ENCODE measurements around the gene FHIT. TPM values are rescaled to one million over a fixed set of nuclear protein-coding genes. Genes with fewer than 3 reads are reported as not detected.

The FHIT gene
- polyA plus RNA-seq, 1 of the 3 experiments (the other 2 are of a cell fraction) = 0.41 TPM

DNA sequence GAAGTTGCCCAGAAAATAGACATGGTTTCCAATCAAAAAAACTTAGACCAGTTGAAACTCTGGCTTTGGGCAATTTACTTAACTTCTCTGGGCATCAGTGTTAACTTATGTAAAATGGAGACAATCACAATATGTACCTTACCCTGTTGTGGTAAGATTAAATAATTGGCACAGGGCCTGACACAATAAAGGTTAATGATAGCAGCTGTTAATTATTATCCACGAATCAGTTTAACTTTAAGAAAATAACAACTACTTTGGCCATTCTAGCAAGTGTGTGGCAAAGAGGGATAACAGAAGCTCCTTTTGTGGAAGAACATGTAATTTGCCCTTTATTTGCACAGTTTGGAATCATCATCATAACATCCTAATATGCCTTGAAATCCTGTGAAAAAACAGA, 787.6 kb downstream of the FHIT start:
- POLR2A ChIA-PET = no interaction called here
- no peaks in the 10 kb centered on the region for H3F3A ChIP-seq (replicated peaks; ENCODE audit: insufficient read depth)
- no peaks in the 10 kb centered on the region for H3K79me2 ChIP-seq (ENCODE audit: insufficient read depth)

DNA sequence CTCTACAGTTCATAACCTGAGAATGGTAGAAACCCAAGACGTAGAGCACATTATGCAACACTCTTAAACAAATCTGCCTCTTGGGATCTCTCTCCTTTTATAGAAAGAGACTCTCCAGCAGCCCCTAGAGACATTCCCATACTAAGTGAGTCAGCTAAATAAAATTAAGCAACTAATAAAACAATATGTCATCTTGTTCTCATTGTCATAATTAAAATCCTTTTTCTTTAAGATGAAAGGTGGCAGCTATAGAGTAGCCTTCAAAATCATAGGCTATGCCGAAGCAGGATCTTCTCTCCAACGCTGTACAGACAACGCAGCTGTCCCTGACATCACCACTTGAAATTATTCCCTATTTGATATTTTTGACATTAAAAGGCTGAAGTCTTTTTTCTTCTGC, 790.0 kb downstream of the FHIT start:
- Histone ChIP-seq H3K4me3 (ENCODE audit: low read depth in 2 of 2, low read length in 1 of 2) (no peak overlapping the region), H4K20me1 (ENCODE audit: insufficient read depth) (no peaks in the 10 kb centered on the region), H3K27me3 (ENCODE audit: insufficient read depth) (no peaks in the 10 kb centered on the region), H3K9me2 (no peaks in the 10 kb centered on the region), H3K9ac (no peak overlapping the region), H3F3A (replicated peaks; ENCODE audit: insufficient read depth) (no peaks in the 10 kb centered on the region), H3K9me3 (no peaks in the 10 kb centered on the region), H3K4me1 (ENCODE audit: control insufficient read depth in 1 of 2, insufficient read depth in 2 of 2, low read depth in 1 of 2, low read length in 1 of 2) (no peaks in the 10 kb centered on the region), H3K79me2 (ENCODE audit: insufficient read depth) (no peaks in the 10 kb centered on the region), H3K27ac (ENCODE audit: low read depth in 2 of 2, low read length in 1 of 2) (no peak overlapping the region), H3K4me2 (no peak overlapping the region), H2AFZ (ENCODE audit: low read depth) (no peak overlapping the region), H3K36me3 (replicated peaks in 1 of 2; ENCODE audit: control insufficient read depth in 1 of 2, insufficient read depth in 2 of 2, low read length in 1 of 2) (no peaks in the 10 kb centered on the region)
- ChIA-PET CTCF (interaction anchor here (1.1 kb wide), 1 partner anchor 15 kb away, joined by 3 read pairs; no protein-coding TSS in a partner anchor), POLR2A (no interaction called here)
- 23% methylated on average over 4 of the region's 4 CpGs for WGBS (ENCODE audit: low lambda C conversion rate)
- TF ChIP-seq, protein P1, sequence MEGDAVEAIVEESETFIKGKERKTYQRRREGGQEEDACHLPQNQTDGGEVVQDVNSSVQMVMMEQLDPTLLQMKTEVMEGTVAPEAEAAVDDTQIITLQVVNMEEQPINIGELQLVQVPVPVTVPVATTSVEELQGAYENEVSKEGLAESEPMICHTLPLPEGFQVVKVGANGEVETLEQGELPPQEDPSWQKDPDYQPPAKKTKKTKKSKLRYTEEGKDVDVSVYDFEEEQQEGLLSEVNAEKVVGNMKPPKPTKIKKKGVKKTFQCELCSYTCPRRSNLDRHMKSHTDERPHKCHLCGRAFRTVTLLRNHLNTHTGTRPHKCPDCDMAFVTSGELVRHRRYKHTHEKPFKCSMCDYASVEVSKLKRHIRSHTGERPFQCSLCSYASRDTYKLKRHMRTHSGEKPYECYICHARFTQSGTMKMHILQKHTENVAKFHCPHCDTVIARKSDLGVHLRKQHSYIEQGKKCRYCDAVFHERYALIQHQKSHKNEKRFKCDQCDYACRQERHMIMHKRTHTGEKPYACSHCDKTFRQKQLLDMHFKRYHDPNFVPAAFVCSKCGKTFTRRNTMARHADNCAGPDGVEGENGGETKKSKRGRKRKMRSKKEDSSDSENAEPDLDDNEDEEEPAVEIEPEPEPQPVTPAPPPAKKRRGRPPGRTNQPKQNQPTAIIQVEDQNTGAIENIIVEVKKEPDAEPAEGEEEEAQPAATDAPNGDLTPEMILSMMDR (IDR thresholded peaks at IDR 0.05) = no peak
- TF ChIP-seq, protein P2, sequence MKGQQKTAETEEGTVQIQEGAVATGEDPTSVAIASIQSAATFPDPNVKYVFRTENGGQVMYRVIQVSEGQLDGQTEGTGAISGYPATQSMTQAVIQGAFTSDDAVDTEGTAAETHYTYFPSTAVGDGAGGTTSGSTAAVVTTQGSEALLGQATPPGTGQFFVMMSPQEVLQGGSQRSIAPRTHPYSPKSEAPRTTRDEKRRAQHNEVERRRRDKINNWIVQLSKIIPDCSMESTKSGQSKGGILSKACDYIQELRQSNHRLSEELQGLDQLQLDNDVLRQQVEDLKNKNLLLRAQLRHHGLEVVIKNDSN (IDR thresholded peaks at IDR 0.05; ENCODE audit: borderline replicate concordance, low read depth) = no peak
- TF ChIP-seq ELF1 (IDR thresholded peaks at IDR 0.05) = no peak
- TF ChIP-seq SIN3A (IDR thresholded peaks at IDR 0.05; ENCODE audit: borderline replicate concordance, low read depth, low read length) = no peak
- no peak for TF ChIP-seq TAF1 (IDR thresholded peaks at IDR 0.05; ENCODE audit: borderline replicate concordance, low read depth, low read length)
- no peak for TF ChIP-seq JUND (IDR thresholded peaks at IDR 0.05)
- TF ChIP-seq TEAD4 (IDR thresholded peaks at IDR 0.05; ENCODE audit: borderline replicate concordance, insufficient read depth) = no peak
- TF ChIP-seq, protein P3, sequence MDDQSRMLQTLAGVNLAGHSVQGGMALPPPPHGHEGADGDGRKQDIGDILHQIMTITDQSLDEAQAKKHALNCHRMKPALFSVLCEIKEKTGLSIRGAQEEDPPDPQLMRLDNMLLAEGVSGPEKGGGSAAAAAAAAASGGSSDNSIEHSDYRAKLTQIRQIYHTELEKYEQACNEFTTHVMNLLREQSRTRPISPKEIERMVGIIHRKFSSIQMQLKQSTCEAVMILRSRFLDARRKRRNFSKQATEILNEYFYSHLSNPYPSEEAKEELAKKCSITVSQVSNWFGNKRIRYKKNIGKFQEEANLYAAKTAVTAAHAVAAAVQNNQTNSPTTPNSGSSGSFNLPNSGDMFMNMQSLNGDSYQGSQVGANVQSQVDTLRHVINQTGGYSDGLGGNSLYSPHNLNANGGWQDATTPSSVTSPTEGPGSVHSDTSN (IDR thresholded peaks at IDR 0.05) = no peak
- no peak for TF ChIP-seq YY1 (IDR thresholded peaks at IDR 0.05; ENCODE audit: low read depth)
- TF ChIP-seq CHD2 (IDR thresholded peaks at IDR 0.05; ENCODE audit: low read length, partially characterized antibody) = no peak
- TF ChIP-seq FOXJ3 (CRISPR knock-in tag; IDR thresholded peaks at IDR 0.05) = no peak
- no peak for TF ChIP-seq EP300 (IDR thresholded peaks at IDR 0.05; ENCODE audit: borderline replicate concordance in 1 of 2, low read depth in 1 of 2, low read length in 1 of 2)
- TF ChIP-seq RXRA (IDR thresholded peaks at IDR 0.05; ENCODE audit: borderline replicate concordance, low read depth) = no peak
- TF ChIP-seq, protein P4, sequence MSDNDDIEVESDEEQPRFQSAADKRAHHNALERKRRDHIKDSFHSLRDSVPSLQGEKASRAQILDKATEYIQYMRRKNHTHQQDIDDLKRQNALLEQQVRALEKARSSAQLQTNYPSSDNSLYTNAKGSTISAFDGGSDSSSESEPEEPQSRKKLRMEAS (IDR thresholded peaks at IDR 0.05; ENCODE audit: low read depth) = no peak
- DNase-seq = no peak

More for the DNA sequence above, 787.6 kb downstream of the FHIT start:
- H3K4me3 ChIP-seq (ENCODE audit: low read depth in 2 of 2, low read length in 1 of 2) = no peak overlapping the region
- no peaks in the 10 kb centered on the region for H3K9me2 ChIP-seq
- no peak overlapping the region for H3K9ac ChIP-seq
- H3K36me3 ChIP-seq (replicated peaks in 1 of 2; ENCODE audit: control insufficient read depth in 1 of 2, insufficient read depth in 2 of 2, low read length in 1 of 2) = no peaks in the 10 kb centered on the region
- H3K4me2 ChIP-seq = no peak overlapping the region
- CTCF ChIA-PET = interaction anchor here (1.3 to 1.8 kb wide), 2 partner anchors 12 to 907 kb away, joined by 4 read pairs; no protein-coding TSS in a partner anchor
- H3K27me3 ChIP-seq (ENCODE audit: insufficient read depth) = no peaks in the 10 kb centered on the region
- TF ChIP-seq, protein P5, sequence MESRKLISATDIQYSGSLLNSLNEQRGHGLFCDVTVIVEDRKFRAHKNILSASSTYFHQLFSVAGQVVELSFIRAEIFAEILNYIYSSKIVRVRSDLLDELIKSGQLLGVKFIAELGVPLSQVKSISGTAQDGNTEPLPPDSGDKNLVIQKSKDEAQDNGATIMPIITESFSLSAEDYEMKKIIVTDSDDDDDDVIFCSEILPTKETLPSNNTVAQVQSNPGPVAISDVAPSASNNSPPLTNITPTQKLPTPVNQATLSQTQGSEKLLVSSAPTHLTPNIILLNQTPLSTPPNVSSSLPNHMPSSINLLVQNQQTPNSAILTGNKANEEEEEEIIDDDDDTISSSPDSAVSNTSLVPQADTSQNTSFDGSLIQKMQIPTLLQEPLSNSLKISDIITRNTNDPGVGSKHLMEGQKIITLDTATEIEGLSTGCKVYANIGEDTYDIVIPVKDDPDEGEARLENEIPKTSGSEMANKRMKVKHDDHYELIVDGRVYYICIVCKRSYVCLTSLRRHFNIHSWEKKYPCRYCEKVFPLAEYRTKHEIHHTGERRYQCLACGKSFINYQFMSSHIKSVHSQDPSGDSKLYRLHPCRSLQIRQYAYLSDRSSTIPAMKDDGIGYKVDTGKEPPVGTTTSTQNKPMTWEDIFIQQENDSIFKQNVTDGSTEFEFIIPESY (IDR thresholded peaks at IDR 0.05; ENCODE audit: borderline replicate concordance, low read depth) = no peak
- TF ChIP-seq GATA2 (CRISPR knock-in tag; IDR thresholded peaks at IDR 0.05) = no peak
- no peak for TF ChIP-seq NFIC (IDR thresholded peaks at IDR 0.05; ENCODE audit: borderline replicate concordance)
- no peak for TF ChIP-seq FOXJ3 (CRISPR knock-in tag; IDR thresholded peaks at IDR 0.05)
- TF ChIP-seq, protein P6, sequence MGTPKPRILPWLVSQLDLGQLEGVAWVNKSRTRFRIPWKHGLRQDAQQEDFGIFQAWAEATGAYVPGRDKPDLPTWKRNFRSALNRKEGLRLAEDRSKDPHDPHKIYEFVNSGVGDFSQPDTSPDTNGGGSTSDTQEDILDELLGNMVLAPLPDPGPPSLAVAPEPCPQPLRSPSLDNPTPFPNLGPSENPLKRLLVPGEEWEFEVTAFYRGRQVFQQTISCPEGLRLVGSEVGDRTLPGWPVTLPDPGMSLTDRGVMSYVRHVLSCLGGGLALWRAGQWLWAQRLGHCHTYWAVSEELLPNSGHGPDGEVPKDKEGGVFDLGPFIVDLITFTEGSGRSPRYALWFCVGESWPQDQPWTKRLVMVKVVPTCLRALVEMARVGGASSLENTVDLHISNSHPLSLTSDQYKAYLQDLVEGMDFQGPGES (IDR thresholded peaks at IDR 0.05; ENCODE audit: low read depth, low read length) = no peak
- TF ChIP-seq GABPA (IDR thresholded peaks at IDR 0.05; ENCODE audit: low read depth) = no peak
- no peaks in the 10 kb centered on the region for H3K9me3 ChIP-seq
- no peak overlapping the region for H2AFZ ChIP-seq (ENCODE audit: low read depth)
- H3K4me1 ChIP-seq (ENCODE audit: control insufficient read depth in 1 of 2, insufficient read depth in 2 of 2, low read depth in 1 of 2, low read length in 1 of 2) = no peaks in the 10 kb centered on the region
- no peak overlapping the region for H3K27ac ChIP-seq (ENCODE audit: low read depth in 2 of 2, low read length in 1 of 2)
- WGBS (ENCODE audit: low lambda C conversion rate) = 5% methylated on average over 1 of the region's 1 CpG
- H4K20me1 ChIP-seq (ENCODE audit: insufficient read depth) = no peaks in the 10 kb centered on the region
- DNase-seq = no peak
